SK-N-SH (cell line): ENCODE measurements around the gene PCBP3. TPM values are rescaled to one million over a fixed set of nuclear protein-coding genes. Genes with fewer than 3 reads are reported as not detected.
"Not testable (repeated sequence)": the region's sequence is repeated elsewhere in the genome, so short reads cannot be mapped to it uniquely, and the experiment has no call there.

Experiments used
- CTCF ChIA-PET: fragments of 300-600, 350-600 bp; formaldehyde crosslinking; extraction: SDS; loops from one replicate; lab custom pipeline; 2021; lab: Yijun Ruan, JAX
- POLR2A ChIA-PET: fragments of 350-600 bp; sonication (Branson Sonifier 250); formaldehyde crosslinking; extraction: SDS; loops from one replicate; lab custom pipeline; 2020; ENCODE audit warnings: antibody characterized with exemption, inconsistent platforms; lab: Yijun Ruan, JAX
- DNase-seq: peaks from one replicate; pipeline ENCODE4 v3.0.0; 2012
- H2AFZ ChIP-seq: fragments of 200-600 bp; sonication (generic); 2 replicates; pipeline ENCODE4 v1.8.1; 2016; ENCODE audit warnings: antibody characterized with exemption, mild to moderate bottlenecking, low read depth
- H3F3A ChIP-seq: fragments of 200-600 bp; sonication (generic); replicated peaks from 2 replicates; pipeline ENCODE3; 2016; ENCODE audit warnings: antibody characterized with exemption, mild to moderate bottlenecking; ENCODE audit not compliant: insufficient read depth
- H3K27ac ChIP-seq, 2 experiments: fragments of 200-500 bp in 1 of 2; fragments of 200-600 bp in 1 of 2; sonication (Bioruptor generic) in 1 of 2; sonication (generic), shearing (Covaris generic) in 1 of 2; 2 replicates each; pipeline versions ENCODE4 v1.5.1 to v1.6.1; 2014 to 2016; ENCODE audit warnings: low read depth in 2 of 2, inconsistent platforms in 1 of 2, low read length in 1 of 2, mild to moderate bottlenecking in 1 of 2, mixed read lengths in 1 of 2
- H3K27me3 ChIP-seq: fragments of 200-600 bp; sonication (generic), shearing (Covaris generic); 2 replicates; pipeline ENCODE4 v1.6.1; 2016; ENCODE audit warnings: mixed run types; ENCODE audit not compliant: insufficient read depth
- H3K36me3 ChIP-seq, 2 experiments: fragments of 200-500 bp in 1 of 2; fragments of 200-600 bp in 1 of 2; sonication (Bioruptor generic) in 1 of 2; sonication (generic) in 1 of 2; replicated peaks in 1 of 2; 2 replicates each; pipeline versions ENCODE3 to v1.5.1; 2014 to 2016; ENCODE audit warnings: low read length in 1 of 2, mild to moderate bottlenecking in 1 of 2; ENCODE audit not compliant: insufficient read depth in 2 of 2, control insufficient read depth in 1 of 2
- H3K4me1 ChIP-seq, 2 experiments: fragments of 200-500 bp in 1 of 2; fragments of 200-600 bp in 1 of 2; sonication (Bioruptor generic) in 1 of 2; sonication (generic), shearing (Covaris generic) in 1 of 2; 2 replicates each; pipeline versions ENCODE4 v1.5.1 to v1.6.1; 2014 to 2016; ENCODE audit warnings: low read depth in 1 of 2, low read length in 1 of 2, mixed run types in 1 of 2; ENCODE audit not compliant: insufficient read depth in 2 of 2, control insufficient read depth in 1 of 2
- H3K4me2 ChIP-seq: fragments of 200-600 bp; sonication (generic), shearing (Covaris generic); 2 replicates; pipeline ENCODE4 v1.6.1; 2017; ENCODE audit warnings: mixed run types
- H3K4me3 ChIP-seq, 2 experiments: fragments of 200-500 bp in 1 of 2; fragments of 200-600 bp in 1 of 2; sonication (Bioruptor generic) in 1 of 2; sonication (generic), shearing (Covaris generic) in 1 of 2; 2 replicates each; pipeline versions ENCODE4 v1.5.1 to v1.8.1; 2014 to 2016; ENCODE audit warnings: low read depth in 2 of 2, inconsistent platforms in 1 of 2, low read length in 1 of 2, mild to moderate bottlenecking in 1 of 2, mixed read lengths in 1 of 2, moderate library complexity in 1 of 2
- H3K79me2 ChIP-seq: fragments of 200-600 bp; sonication (generic); 2 replicates; pipeline ENCODE4 v1.8.1; 2017; ENCODE audit warnings: mild to moderate bottlenecking; ENCODE audit not compliant: insufficient read depth
- H3K9ac ChIP-seq: fragments of 200-600 bp; sonication (generic); 2 replicates; pipeline ENCODE4 v1.6.1; 2017; ENCODE audit warnings: mixed run types
- H3K9me2 ChIP-seq: fragments of 200-600 bp; sonication (generic); 2 replicates; pipeline ENCODE4 v1.6.1; 2017; ENCODE audit warnings: mixed run types
- H3K9me3 ChIP-seq: fragments of 200-600 bp; sonication (generic); 2 replicates; pipeline ENCODE4 v1.6.1; 2017; ENCODE audit warnings: mixed run types, mild to moderate bottlenecking, moderate library complexity
- H4K20me1 ChIP-seq: fragments of 200-600 bp; sonication (generic); 2 replicates; pipeline ENCODE4 v1.6.1; 2017; ENCODE audit warnings: mild to moderate bottlenecking, mixed run types; ENCODE audit not compliant: insufficient read depth
- CHD2 ChIP-seq: fragments of 150-350 bp; IDR thresholded peaks from 2 replicates; pipeline ENCODE4 v1.6.1; 2018; ENCODE audit warnings: low read length; ENCODE audit not compliant: partially characterized antibody
- EP300 ChIP-seq, 2 experiments: IDR thresholded peaks; 2 replicates each; pipeline versions ENCODE4 v1.4.0 to v1.6.1; 2012; ENCODE audit warnings: borderline replicate concordance in 1 of 2, low read depth in 1 of 2, low read length in 1 of 2
- FOSL2 ChIP-seq: IDR thresholded peaks from 2 replicates; pipeline ENCODE4 v1.4.0; 2012; ENCODE audit warnings: low read depth, mild to moderate bottlenecking, moderate library complexity, borderline replicate concordance
- POLR2AphosphoS5 ChIP-seq: IDR thresholded peaks from 2 replicates; pipeline ENCODE4 v1.6.1; 2012; ENCODE audit warnings: low read depth, low read length
- SIN3A ChIP-seq: IDR thresholded peaks from 2 replicates; pipeline ENCODE4 v1.6.1; 2012; ENCODE audit warnings: low read depth, mild to moderate bottlenecking, low read length, moderate library complexity, borderline replicate concordance
- TEAD4 ChIP-seq: IDR thresholded peaks from 2 replicates; pipeline ENCODE4 v1.4.0; 2012; ENCODE audit warnings: mild to moderate bottlenecking, borderline replicate concordance; ENCODE audit not compliant: insufficient read depth
- WGBS: methylation state at CpG from one replicate; pipeline ENCODE4 v1.1.6; 2017; ENCODE audit warnings: low lambda C conversion rate; 5-methylcytosine and 5-hydroxymethylcytosine counted together
- polyA plus RNA-seq, 3 experiments: library from polyadenylated mRNA; depleted of rRNA; stranded (reverse); fragments of >200 nt; gene quantifications; 2 replicates each; pipeline ENCODE4 v1.2.3, GENCODE V29; 2012
- TF ChIP-seq, protein P1 (sequence below): IDR thresholded peaks from 2 replicates; pipeline ENCODE4 v1.6.1; 2012; ENCODE audit warnings: mild to moderate bottlenecking, low read depth, low read length, moderate library complexity
- TF ChIP-seq, protein P2 (sequence below): fragments of 150-350 bp; IDR thresholded peaks from 2 replicates; pipeline ENCODE4 v1.6.1; 2017; ENCODE audit warnings: antibody characterized with exemption, low read length, low read depth, borderline replicate concordance
- TF ChIP-seq, protein P3 (sequence below): fragments of 150-350 bp; IDR thresholded peaks from 2 replicates; pipeline ENCODE4 v1.6.1; 2016; ENCODE audit warnings: mild to moderate bottlenecking, low read depth, low read length
- TF ChIP-seq, protein P4 (sequence below): IDR thresholded peaks from 2 replicates; pipeline ENCODE4; 2012

PCBP3 gene
- polyA plus RNA-seq, 1 of the 3 experiments (the other 2 are of a cell fraction), result 9.5 TPM

DNA sequence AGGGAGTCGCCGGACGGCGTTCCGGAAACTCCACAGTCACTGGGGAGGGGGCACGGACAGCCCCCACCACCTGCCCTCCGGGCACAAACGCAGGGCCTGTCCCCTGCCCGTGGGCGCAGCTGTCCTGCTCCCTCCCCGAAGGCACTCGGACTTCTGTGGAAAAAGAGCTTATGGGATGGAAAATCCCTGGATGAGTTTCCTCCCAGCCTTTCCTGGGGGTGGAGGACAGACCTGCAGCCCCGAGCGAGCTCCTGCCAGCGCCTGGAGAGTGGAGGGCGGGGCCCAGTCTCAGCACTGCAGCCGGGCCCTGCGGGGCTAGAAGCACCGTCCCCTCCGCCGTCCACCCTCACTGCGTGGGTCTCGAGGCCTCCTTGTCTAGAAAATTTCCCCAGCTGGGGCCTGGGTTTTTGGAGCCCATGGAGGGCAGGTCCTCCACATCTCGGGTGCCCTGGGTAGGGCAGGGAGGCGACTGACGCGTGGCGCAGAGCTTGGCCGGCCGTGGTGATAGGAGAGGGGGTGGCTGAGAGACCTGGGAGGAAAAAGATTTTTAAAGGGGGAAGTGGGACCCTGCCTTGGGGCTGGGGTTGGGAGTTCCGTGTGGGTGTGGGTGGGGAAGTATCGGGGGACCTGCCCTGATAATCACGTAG, 331.6 kb downstream of the PCBP3 start:
- Histone ChIP-seq H3K4me2 (peak overlapping the region; percentile 47; the same call in 1 of the 2 replicates), H3K27ac (peak overlapping the region in 1 of 2 experiments; percentile 32; a peak in 2 of 4 replicates), H3F3A (peaks cover 8% of the 10 kb centered on the region), H2AFZ (0 out of 2 replicates have a peak overlapping the region, but pooled peaks have one; percentile 29), H3K9me3 (no peaks in the 10 kb centered on the region), H3K27me3 (no peaks in the 10 kb centered on the region), H3K9me2 (no peaks in the 10 kb centered on the region), H4K20me1 (no peaks in the 10 kb centered on the region), H3K9ac (no peak overlapping the region), H3K4me3 (no peak overlapping the region), H3K79me2 (no peaks in the 10 kb centered on the region), H3K4me1 (peaks cover 23 to 67% of the 10 kb centered on the region in 2 experiments; a peak in 3 of 4 replicates), H3K36me3 (no peaks in the 10 kb centered on the region)
- DNase-seq, result no peak
- 90% methylated on average over 21 of the region's 33 CpGs for WGBS
- POLR2A ChIA-PET, result no interaction called here
- CTCF ChIA-PET, result interaction anchor here (1.0 kb wide), 1 partner anchor 135 kb away, joined by 4 read pairs; no protein-coding TSS in a partner anchor
- TF ChIP-seq EP300 (IDR thresholded peaks at IDR 0.05; ENCODE audit: borderline replicate concordance in 1 of 2, low read depth in 1 of 2, low read length in 1 of 2) (no peak), SIN3A (no peak), TEAD4 (no peak), CHD2 (no peak), POLR2AphosphoS5 (no peak), FOSL2 (no peak)
- TF ChIP-seq, protein P1, sequence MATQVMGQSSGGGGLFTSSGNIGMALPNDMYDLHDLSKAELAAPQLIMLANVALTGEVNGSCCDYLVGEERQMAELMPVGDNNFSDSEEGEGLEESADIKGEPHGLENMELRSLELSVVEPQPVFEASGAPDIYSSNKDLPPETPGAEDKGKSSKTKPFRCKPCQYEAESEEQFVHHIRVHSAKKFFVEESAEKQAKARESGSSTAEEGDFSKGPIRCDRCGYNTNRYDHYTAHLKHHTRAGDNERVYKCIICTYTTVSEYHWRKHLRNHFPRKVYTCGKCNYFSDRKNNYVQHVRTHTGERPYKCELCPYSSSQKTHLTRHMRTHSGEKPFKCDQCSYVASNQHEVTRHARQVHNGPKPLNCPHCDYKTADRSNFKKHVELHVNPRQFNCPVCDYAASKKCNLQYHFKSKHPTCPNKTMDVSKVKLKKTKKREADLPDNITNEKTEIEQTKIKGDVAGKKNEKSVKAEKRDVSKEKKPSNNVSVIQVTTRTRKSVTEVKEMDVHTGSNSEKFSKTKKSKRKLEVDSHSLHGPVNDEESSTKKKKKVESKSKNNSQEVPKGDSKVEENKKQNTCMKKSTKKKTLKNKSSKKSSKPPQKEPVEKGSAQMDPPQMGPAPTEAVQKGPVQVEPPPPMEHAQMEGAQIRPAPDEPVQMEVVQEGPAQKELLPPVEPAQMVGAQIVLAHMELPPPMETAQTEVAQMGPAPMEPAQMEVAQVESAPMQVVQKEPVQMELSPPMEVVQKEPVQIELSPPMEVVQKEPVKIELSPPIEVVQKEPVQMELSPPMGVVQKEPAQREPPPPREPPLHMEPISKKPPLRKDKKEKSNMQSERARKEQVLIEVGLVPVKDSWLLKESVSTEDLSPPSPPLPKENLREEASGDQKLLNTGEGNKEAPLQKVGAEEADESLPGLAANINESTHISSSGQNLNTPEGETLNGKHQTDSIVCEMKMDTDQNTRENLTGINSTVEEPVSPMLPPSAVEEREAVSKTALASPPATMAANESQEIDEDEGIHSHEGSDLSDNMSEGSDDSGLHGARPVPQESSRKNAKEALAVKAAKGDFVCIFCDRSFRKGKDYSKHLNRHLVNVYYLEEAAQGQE, result no peak
- TF ChIP-seq, protein P2, sequence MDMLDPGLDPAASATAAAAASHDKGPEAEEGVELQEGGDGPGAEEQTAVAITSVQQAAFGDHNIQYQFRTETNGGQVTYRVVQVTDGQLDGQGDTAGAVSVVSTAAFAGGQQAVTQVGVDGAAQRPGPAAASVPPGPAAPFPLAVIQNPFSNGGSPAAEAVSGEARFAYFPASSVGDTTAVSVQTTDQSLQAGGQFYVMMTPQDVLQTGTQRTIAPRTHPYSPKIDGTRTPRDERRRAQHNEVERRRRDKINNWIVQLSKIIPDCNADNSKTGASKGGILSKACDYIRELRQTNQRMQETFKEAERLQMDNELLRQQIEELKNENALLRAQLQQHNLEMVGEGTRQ, result no peak
- TF ChIP-seq, protein P3, sequence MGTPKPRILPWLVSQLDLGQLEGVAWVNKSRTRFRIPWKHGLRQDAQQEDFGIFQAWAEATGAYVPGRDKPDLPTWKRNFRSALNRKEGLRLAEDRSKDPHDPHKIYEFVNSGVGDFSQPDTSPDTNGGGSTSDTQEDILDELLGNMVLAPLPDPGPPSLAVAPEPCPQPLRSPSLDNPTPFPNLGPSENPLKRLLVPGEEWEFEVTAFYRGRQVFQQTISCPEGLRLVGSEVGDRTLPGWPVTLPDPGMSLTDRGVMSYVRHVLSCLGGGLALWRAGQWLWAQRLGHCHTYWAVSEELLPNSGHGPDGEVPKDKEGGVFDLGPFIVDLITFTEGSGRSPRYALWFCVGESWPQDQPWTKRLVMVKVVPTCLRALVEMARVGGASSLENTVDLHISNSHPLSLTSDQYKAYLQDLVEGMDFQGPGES, result no peak
- TF ChIP-seq, protein P4, sequence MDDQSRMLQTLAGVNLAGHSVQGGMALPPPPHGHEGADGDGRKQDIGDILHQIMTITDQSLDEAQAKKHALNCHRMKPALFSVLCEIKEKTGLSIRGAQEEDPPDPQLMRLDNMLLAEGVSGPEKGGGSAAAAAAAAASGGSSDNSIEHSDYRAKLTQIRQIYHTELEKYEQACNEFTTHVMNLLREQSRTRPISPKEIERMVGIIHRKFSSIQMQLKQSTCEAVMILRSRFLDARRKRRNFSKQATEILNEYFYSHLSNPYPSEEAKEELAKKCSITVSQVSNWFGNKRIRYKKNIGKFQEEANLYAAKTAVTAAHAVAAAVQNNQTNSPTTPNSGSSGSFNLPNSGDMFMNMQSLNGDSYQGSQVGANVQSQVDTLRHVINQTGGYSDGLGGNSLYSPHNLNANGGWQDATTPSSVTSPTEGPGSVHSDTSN, result no peak
- TF ChIP-seq, all 33 proteins: peak for 0

DNA sequence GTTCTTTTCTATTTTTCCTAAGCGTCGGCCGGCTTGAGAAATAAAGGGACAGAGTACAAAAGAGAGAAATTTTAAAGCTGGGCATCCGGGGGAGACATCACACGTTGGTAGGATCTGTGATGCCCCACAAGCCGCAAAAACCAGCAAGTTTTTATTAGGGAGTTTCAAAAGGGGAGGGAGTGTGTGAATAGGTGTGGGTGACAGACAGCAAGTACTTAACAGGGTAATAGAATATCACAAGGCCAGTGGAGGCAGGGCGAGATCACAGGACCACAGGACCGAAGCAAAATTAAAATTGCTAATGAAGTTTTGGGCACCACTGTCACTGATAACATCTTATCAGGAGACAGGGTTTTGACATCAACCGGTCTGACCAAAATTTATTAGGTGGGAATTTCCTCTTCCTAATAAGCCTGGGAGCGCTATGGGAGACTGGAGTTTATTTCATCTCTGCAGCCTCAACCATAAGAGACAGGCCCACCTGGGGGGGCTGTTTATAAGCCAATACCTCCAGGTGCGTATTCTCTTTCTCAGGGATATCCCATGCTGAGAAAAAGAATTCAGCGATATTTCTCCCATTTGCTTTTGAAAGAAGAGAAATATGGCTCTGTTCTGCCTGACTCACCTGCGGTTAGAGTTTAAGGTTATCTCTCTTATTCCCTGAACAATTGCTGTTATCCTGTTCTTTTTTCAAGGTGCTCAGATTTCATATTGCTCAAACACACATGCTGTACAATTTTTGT, 332.3 kb downstream of the PCBP3 start:
- H3K9ac ChIP-seq, H4K20me1 ChIP-seq, H3K4me2 ChIP-seq, POLR2A ChIA-PET, H3F3A ChIP-seq, H3K27ac ChIP-seq, H3K9me2 ChIP-seq, H2AFZ ChIP-seq, H3K9me3 ChIP-seq, H3K4me3 ChIP-seq, DNase-seq, H3K79me2 ChIP-seq, H3K27me3 ChIP-seq, H3K36me3 ChIP-seq: not testable (repeated sequence)
- CTCF ChIA-PET, result interaction anchor here (1.0 kb wide), 1 partner anchor 134 kb away, joined by 4 read pairs; no protein-coding TSS in a partner anchor
- WGBS, result 86% methylated on average over 13 of the region's 13 CpGs
- peaks cover 23 to 60% of the 10 kb centered on the region in 2 experiments; a peak in 3 of 4 replicates for H3K4me1 ChIP-seq
